Spleen (tissue), 11 donors: Measurements from ENCODE around the gene GFPT2. TPM values are rescaled to one million over a fixed set of nuclear protein-coding genes. Genes with fewer than 3 reads are reported as not detected.
A peak's percentile ranks its signal among the peaks of the same experiment; 100 is the strongest.

Experiments
- DNase-seq: peaks from one replicate; pipeline ENCODE4 v3.0.0-alpha.2; 2020
- H3K27ac ChIP-seq, 8 donors: fragments of 200-600 bp; sonication (generic) in 7 of 8; 1 replicate in 4 of 8; 2 replicates in 4 of 8; pipeline versions ENCODE4 v1.5.0 to v1.8.0; 2016 to 2021; ENCODE audit warnings: inconsistent platforms in 4 of 8, mild to moderate bottlenecking in 4 of 8, moderate library complexity in 1 of 8
- H3K27me3 ChIP-seq, 7 donors: fragments of 200-600 bp; sonication (generic) in 6 of 7; replicated peaks in 1 of 7; 1 replicate in 4 of 7; 2 replicates in 3 of 7; pipeline versions ENCODE4 v1.5.0 to v1.8.0; 2016 to 2021; ENCODE audit warnings: inconsistent platforms in 3 of 7, mild to moderate bottlenecking in 1 of 7
- H3K36me3 ChIP-seq, 6 donors: fragments of 200-600 bp; sonication (generic) in 5 of 6; 1 replicate in 4 of 6; 2 replicates in 2 of 6; pipeline versions ENCODE4 v1.5.0 to v1.8.0; 2016 to 2021; ENCODE audit warnings: inconsistent platforms in 2 of 6
- H3K4me1 ChIP-seq, 6 donors: fragments of 200-600 bp; sonication (generic) in 5 of 6; 1 replicate in 3 of 6; 2 replicates in 3 of 6; pipeline versions ENCODE4 v1.5.0 to v1.8.0; 2016 to 2021; ENCODE audit warnings: inconsistent platforms in 3 of 6
- H3K4me3 ChIP-seq, 8 donors: fragments of 200-600 bp; sonication (generic) in 7 of 8; 1 replicate in 4 of 8; 2 replicates in 4 of 8; pipeline versions ENCODE4 v1.5.0 to v1.8.0; 2016 to 2021; ENCODE audit warnings: inconsistent platforms in 4 of 8, mild to moderate bottlenecking in 4 of 8, moderate library complexity in 2 of 8
- H3K9me3 ChIP-seq, 8 donors: fragments of 200-600 bp; sonication (generic) in 7 of 8; 1 replicate in 4 of 8; 2 replicates in 4 of 8; pipeline versions ENCODE4 v1.5.0 to v1.8.0; 2016 to 2021; ENCODE audit warnings: inconsistent platforms in 4 of 8
- CTCF ChIP-seq, 11 experiments: fragments of 200-600 bp in 7 of 11; fragments of 450-650 bp in 4 of 11; sonication (generic) in 4 of 11; IDR thresholded peaks in 8 of 11; conservative IDR thresholded peaks in 3 of 11; 1 replicate in 7 of 11; 2 replicates in 4 of 11; pipeline versions ENCODE4 v1.4.0 to v1.8.0; 2016 to 2021; ENCODE audit warnings: antibody characterized with exemption in 11 of 11, inconsistent platforms in 4 of 11, mild to moderate bottlenecking in 1 of 11
- POLR2A ChIP-seq, 3 donors: fragments of 450-650 bp; IDR thresholded peaks; one replicate each; pipeline ENCODE4 v1.5.1; 2017; ENCODE audit warnings: antibody characterized with exemption in 3 of 3, mild to moderate bottlenecking in 1 of 3
- POLR2AphosphoS5 ChIP-seq, 3 donors: sonication (generic); formaldehyde crosslinking; IDR thresholded peaks; one replicate each; pipeline ENCODE4 v1.5.1; 2017; ENCODE audit warnings: antibody characterized with exemption in 3 of 3
- WGBS, 5 donors: extraction: QIAGEN DNeasy Blood & Tissue Kit in 3 of 5; methylation state at CpG; one replicate each; pipeline versions ENCODE4 v1.1.5 to v1.1.7; 2013 to 2018; 5-methylcytosine and 5-hydroxymethylcytosine counted together
- intact Hi-C: fragments of 100-400 bp; cut with DNase I; formaldehyde crosslinking; loops from one replicate; pipeline ENCODE4 v1.15.0; 2023; ENCODE audit warnings: low total_unique reads
- polyA plus RNA-seq, 3 donors: library from polyadenylated mRNA; stranded (reverse); fragments of 200-250 nt; gene quantifications; one replicate each; pipeline ENCODE4 v1.2.1, GENCODE V29; 2013
- total RNA-seq, 7 donors: library from RNA; depleted of rRNA in 3 of 7; stranded (reverse); fragments of >200 nt in 3 of 7; fragmentation: NEBNext Ultra II Directional in 4 of 7; extraction: Animal tissue kit (Norgen Biotek cat#: 25700) in 4 of 7; gene quantifications; one replicate each; pipeline versions ENCODE4 v1.1.0 to v1.2.1, GENCODE V29; 2016 to 2021
- donor health status: healthy with polysubstance abuse.
- donor health status: DM: no; HTN: no; CAD: no; lungs with moderate emphysema.
- donor health status: DM: no; HTN: no; CAD: no.
- donor health status: Bipolar disorder and iron deficiency.
- donor health status: healthy.
- donor health status: DM: no; HTN: no; CAD: no.
- donor health status: DM: yes; HTN: yes; CAD: no.

The GFPT2 gene
- total and polyA plus RNA-seq, 10 donors: 1.2 to 4.7 (median 1.9) TPM

DNA sequence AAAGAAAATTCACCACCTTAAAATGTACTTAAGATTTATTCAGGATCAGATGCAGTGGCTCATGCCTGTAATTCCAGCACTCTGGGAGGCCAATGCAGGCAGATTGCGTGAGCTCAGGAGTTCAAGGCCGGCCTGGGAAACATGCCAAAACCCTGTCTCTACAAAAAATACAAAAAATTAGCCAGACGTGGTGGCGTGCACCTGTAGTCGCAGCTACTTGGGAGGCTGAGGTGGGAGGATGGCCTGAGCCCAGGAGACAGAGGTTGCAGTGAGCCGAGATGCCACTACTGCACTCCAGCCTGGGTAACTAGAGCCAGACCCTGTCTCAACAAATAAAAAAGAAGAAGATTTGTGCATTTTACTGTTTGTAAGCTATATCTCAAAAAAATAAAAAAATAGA lies 34.7 kb upstream of the GFPT2 start:
- H3K4me3 ChIP-seq: no peak overlapping the region
- WGBS, 5 donors: 84 to 93% (median 90%) methylated on average over 6 of the region's 6 CpGs
- DNase-seq: no peak
- H3K4me1 ChIP-seq: no peaks in the 10 kb centered on the region
- no peak for TF ChIP-seq POLR2AphosphoS5 (IDR thresholded peaks at IDR 0.05)
- no peak for TF ChIP-seq CTCF (IDR thresholded peaks at IDR 0.05 in 8 of 11, conservative IDR thresholded peaks at IDR 0.05 in 3 of 11)
- TF ChIP-seq POLR2A (IDR thresholded peaks at IDR 0.05): no peak
- intact Hi-C loops: no loop called here
- H3K36me3 ChIP-seq: no peaks in the 10 kb centered on the region
- H3K9me3 ChIP-seq: no peaks in the 10 kb centered on the region
- H3K27me3 ChIP-seq: peaks cover 0 to 8% (median 0%) of the 10 kb centered on the region in 7 donors
- H3K27ac ChIP-seq: no peak overlapping the region

DNA sequence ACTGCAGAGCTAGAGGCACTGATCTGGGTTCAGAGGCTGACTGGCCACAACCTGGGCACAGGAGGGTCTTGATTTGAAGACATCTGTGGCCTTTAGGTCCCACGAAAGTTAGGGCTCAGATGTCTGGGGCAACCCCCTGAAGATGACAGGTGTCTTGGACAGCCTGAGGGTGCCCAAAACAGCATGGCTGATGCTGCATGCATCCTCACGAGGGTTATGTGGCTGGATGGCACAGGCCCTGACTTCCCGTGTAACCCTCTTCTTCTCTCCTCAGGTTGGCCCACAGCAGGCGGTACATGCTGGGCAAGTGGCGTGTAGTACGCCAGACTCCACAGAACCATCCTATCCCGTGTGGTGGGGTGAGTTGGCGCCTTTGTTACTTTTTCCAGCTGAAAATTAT lies 29.8 kb upstream of the GFPT2 start:
- no peaks in the 10 kb centered on the region for H3K4me1 ChIP-seq
- no peaks in the 10 kb centered on the region for H3K36me3 ChIP-seq
- peaks cover 0 to 24% (median 0%) of the 10 kb centered on the region in 7 donors for H3K27me3 ChIP-seq
- no peak overlapping the region for H3K4me3 ChIP-seq
- no peak for TF ChIP-seq CTCF (IDR thresholded peaks at IDR 0.05 in 8 of 11, conservative IDR thresholded peaks at IDR 0.05 in 3 of 11)
- no peak for TF ChIP-seq POLR2A (IDR thresholded peaks at IDR 0.05)
- no peak for TF ChIP-seq POLR2AphosphoS5 (IDR thresholded peaks at IDR 0.05)
- intact Hi-C loops: no loop called here
- DNase-seq: peak; percentile 41
- no peaks in the 10 kb centered on the region for H3K9me3 ChIP-seq
- 83 to 96% (median 91%) methylated on average over 7 to 8 of the region's 8 CpGs for WGBS, 5 donors
- no peak overlapping the region for H3K27ac ChIP-seq

DNA sequence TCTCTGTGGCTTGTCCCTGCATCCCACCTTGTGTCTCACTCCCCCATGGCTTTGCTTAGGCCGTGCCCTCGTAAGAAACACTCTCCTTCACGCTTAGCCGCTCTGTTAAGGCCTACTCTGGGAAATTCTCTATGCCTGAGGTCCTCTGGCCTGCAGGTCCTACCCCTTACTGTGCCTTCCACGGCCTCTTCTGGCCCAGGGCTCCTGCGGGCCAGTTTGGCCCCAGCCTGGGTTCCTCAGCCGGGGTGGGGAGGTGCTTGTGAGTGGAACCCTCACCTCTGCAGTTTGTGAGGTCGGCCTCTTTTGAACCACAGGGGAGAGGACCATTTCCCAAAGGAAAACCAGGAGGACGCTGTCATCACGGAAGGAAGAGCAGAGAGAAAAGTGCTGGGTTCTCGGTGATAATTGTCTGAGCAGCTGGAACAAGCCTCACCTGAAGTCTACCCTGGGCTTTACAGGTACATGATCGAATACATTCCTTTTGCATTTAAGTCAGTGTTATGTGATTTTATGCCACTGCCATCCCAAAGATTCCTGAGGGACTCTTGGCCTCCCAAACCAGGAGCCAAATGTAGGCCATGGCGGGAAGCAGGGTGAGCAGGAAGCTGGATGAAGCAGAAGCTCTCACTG lies 28.8 kb upstream of the GFPT2 start:
- no peaks in the 10 kb centered on the region for H3K9me3 ChIP-seq
- no peaks in the 10 kb centered on the region for H3K4me1 ChIP-seq
- H3K27ac ChIP-seq: no peak overlapping the region
- no peak overlapping the region for H3K4me3 ChIP-seq
- peaks cover 0 to 24% (median 0%) of the 10 kb centered on the region in 7 donors for H3K27me3 ChIP-seq
- TF ChIP-seq POLR2A (IDR thresholded peaks at IDR 0.05) (no peak), POLR2AphosphoS5 (IDR thresholded peaks at IDR 0.05) (no peak), CTCF (IDR thresholded peaks at IDR 0.05 in 8 of 11, conservative IDR thresholded peaks at IDR 0.05 in 3 of 11) (no peak)
- no peak for DNase-seq
- WGBS, 5 donors: 88 to 93% (median 90%) methylated on average over 13 of the region's 13 CpGs
- no peaks in the 10 kb centered on the region for H3K36me3 ChIP-seq
- intact Hi-C loops: no loop called here

DNA sequence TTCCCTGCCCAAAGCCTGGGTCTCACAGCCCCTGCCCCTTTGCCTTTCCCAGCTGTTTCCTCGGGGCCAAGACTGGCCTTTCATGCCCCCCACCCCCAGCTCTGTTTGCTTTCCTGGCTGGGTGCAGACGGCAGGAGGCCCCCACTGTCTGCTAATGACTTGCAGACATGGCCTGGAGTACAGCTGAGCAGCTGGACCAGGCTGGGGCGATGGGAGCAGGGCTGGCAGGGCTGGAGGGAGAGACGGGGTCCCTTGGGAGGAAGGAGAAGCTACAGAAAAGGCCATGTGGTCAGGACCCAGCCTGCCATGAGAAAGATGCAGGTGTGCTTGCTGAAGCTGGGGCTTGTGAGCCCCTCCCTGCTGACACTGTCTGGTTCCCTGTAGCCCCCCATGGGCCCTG lies 28.3 kb upstream of the GFPT2 start:
- Histone ChIP-seq H3K27ac (no peak overlapping the region), H3K4me1 (no peaks in the 10 kb centered on the region), H3K36me3 (no peaks in the 10 kb centered on the region), H3K27me3 (peaks cover 0 to 24% (median 0%) of the 10 kb centered on the region in 7 donors), H3K4me3 (no peak overlapping the region), H3K9me3 (no peaks in the 10 kb centered on the region)
- WGBS, 5 donors: 38 to 59% (median 51%) methylated on average over 4 of the region's 4 CpGs
- TF ChIP-seq POLR2A (IDR thresholded peaks at IDR 0.05) (no peak), POLR2AphosphoS5 (IDR thresholded peaks at IDR 0.05) (no peak), CTCF (IDR thresholded peaks at IDR 0.05 in 8 of 11, conservative IDR thresholded peaks at IDR 0.05 in 3 of 11) (no peak)
- intact Hi-C loops: no loop called here
- no peak for DNase-seq
